Activated CD4-positive, alpha-beta T cell treated with anti-CD3 and anti-CD28 coated beads for 48 hours (primary cell): Measurements from ENCODE around the gene GARIN3.
"Not testable (repeated sequence)": the region's sequence is repeated elsewhere in the genome, so short reads cannot be mapped to it uniquely, and the experiment has no call there.

Experiments
- DNase-seq: peaks from one replicate; pipeline ENCODE4 v3.0.0-alpha.2; 2020

GARIN3 gene

DNA sequence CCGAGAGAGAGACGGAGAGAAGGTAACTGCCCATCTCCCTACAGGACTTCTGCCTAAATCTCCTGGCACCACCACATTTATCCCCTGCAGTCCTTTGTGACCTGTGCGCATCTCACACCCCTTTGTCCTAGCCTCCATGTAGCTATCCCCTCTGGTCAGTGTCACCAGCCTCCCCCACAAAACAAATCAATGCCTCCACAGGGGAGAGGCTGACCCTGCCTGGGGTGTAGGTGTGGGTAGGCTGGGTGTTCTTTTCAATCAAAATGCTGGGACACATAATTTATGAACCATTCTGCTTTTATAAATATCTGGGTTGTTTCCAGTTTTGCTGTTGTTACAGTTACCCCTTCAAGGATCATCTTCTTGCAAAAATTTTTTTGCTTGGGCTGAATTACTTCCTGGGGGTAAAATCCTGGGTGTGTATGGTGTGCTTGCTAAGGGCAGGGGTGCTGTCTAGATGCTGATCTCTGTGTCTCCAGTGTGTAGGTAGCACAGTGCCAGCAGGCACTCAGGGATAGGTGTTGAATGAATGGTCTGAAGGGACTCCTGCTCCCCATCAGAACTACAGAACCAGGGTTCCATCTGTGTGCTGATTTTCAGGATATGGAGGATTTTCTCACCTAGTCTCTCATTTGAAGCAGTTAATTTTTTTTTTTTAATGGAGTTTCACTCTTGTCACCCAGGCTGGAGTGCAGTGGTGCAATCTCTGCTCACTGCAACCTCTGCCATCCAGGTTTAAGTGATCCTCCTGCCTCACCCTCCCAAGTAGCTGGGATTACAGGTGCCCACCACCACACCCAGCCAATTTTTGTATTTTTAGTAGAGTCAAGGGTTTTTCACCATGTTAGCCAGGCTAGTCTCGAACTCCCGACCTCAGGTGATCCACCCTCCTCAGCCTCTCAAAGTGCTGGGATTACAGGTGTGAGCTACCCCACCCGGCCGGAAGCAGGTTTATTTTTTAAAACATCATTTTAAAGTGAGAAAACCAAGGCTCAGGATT lies at the start of gene GARIN3:
Gene GARIN3 (minus strand): TSS at position 51 of the 1,000 bp plus-strand sequence. CDS start 96 bp downstream, outside the sequence.
- DNase-seq: no peak

DNA sequence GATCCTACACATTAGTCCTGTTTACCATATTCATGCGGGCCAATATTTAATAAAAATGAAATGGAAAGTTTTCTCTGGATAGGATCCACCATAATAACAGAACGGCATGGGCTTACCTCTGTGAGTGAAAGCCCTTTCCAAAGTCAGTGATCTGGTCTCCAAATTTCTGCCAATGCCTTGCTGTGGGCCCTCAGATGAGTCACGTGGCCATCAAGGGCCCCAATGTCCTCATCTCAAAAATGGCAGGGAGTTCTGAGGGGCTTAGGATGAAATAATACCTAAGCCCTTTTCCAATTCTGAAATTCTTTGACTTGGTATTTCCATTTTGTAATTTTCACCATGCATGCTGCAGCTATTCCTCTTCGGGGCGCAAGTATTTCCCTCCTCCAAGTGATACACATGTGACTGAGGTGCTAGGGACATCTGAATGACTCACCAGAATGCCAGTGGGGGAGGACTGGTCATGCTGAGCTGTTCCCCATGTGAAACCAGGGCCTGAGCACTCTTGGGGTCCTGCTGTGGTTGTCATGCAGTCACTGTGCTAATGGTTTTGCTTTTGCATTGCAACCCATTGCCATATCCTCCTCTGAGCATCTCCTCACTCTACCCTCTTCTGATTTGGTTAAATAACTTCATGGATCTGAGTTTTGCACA lies 49.6 kb upstream of the GARIN3 start:
- DNase-seq: peak; percentile 51

- DNase-seq: no peak
Measured at GRCh38 chr5:157214861-157215513, 48.9 kb upstream of the GARIN3 start.

- DNase-seq: no peak
Measured at GRCh38 chr5:157214415-157214814, 48.4 kb upstream of the GARIN3 start.

GRCh38 chr5:157213527-157214243 lies 47.6 kb upstream of the GARIN3 start:
- DNase-seq: no peak

DNA sequence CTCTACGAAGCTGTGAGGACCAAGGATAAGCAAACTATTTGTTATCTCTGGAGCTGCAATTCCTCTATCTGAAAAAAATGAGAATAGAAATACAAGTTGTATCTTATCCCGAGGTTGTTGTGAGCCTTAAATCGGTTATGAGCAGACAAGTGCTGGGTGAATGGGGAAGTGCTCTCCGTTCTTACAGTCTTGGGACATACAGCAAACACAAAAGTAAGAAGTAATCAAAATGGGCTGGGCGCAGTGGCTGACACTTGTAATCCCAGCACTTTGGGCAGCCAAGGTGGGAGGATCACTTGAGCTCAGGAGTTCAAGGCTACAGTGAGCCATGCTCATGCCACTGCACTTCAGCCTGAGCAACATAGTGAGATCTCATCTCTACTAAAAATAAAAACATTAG lies 46.2 kb upstream of the GARIN3 start:
- no peak for DNase-seq

GRCh38 chr5:157210652-157211051 lies 44.6 kb upstream of the GARIN3 start:
- DNase-seq: not testable (repeated sequence)

DNA sequence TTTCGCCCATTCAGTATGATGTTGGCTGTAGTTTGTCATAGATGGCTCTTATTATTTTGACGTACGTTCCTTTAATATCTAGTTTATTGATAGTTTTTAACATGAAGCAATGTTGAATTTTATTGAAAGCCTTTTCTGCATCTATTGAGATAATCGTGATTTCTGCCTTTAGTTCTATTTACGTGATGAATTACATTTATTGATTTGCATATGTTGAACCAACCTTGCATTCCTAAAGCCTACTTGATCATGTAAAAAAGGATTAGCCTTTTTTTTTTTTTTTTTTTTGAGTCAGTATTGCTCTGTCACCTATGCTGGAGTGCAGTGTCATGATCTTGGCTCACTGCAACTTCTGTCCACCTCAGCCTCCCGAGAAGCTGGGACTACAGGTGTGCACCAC lies 39.6 kb upstream of the GARIN3 start:
- DNase-seq: no peak

DNA sequence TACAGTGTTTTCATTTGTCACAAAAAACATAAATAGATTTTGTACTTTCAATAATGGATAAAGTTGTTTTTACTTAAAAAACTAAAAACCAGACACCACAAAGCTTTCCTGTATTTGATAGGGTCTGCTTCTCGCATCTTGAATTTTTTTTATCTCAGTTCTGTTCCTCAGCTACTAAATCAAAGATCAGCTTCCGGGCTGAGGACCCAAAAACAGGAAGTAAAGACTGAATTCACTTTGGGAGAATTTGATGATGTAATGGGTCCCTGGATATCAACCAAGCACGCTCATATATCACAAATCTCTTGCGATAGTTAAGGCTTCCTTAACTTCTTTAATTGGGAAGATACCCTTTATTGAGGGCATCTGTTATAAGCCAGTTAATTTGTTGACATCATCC lies 38.7 kb upstream of the GARIN3 start:
- DNase-seq: no peak

DNA sequence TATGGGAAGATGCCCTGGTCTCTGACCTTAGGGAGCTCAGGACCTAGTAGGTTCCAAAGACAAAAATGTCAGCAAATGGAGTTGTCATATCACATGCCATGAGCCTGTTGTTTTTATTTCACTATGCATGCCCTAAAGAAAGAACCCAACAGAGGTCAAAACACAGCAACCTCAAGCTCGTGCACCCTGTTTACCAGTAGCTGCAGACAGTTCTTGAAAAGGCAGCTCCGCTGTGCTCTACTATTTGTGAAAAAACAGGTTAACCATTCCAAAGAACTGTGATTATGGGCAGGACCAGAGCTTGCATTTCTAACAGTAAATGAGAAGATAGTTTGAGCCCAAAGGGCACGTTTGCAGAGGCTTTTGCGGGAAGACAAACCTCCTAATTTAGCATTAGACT lies 37.4 kb upstream of the GARIN3 start:
- no peak for DNase-seq

- no peak for DNase-seq
Measured at GRCh38 chr5:157201857-157202256, 35.8 kb upstream of the GARIN3 start.

- peak; percentile 73 for DNase-seq
Measured at GRCh38 chr5:157198277-157198986, 32.4 kb upstream of the GARIN3 start.

- no peak for DNase-seq
Measured at GRCh38 chr5:157197086-157197485, 31.0 kb upstream of the GARIN3 start.

DNA sequence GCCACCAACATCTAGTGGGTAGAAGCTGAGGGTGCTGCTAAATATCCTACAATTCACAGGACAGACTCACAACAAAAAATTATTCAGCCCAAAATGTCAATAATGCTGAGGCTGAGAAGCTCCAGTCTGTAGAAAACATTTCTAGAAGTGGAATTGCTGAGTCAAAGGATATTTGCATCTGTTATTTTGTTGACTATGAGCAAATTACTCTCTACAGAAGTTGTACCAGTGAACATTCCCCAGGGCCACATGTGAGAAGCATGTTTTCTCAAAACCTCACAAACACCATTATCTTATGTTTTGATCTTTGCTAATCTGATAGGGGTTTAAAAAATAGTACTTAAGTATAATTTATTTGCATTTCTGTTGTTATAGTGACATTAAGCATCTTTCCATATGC lies 30.0 kb upstream of the GARIN3 start:
- no peak for DNase-seq

DNA sequence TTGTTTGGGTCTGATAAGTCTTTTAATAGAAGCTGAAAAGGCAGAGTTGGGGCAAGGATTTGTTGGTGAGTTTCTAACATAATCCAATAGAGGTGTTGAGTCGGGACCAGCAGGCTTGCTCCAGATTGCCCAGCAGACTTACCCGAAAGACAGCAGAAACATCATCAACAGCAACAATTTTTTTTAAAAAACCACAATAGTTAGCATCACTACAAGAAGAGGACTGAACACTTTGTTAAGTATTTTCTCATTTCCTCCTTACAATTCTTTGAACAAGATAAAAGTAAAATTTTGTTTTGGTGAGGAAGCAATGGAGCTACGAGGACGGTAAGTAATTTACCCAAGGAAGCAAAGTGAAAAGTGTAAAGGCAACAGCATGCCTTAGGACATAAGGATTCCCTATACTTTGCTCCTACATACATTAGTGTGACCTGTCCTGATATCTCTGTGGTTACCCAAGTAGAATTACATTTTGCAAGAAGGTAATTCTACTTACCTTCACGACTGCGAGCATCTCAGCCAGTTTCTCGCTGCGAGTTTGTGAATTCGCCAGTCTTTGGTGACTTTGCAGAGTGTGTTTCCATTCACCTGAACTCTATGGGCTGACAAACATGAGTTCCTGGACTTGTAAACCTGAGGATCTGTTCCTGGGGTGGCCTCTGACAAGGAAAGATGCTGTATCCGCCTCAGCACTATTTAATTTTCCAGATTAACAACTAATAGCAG lies 27.8 kb upstream of the GARIN3 start:
- no peak for DNase-seq

- peak; percentile 73 for DNase-seq
Measured at GRCh38 chr5:157189223-157189622, 23.2 kb upstream of the GARIN3 start.

DNA sequence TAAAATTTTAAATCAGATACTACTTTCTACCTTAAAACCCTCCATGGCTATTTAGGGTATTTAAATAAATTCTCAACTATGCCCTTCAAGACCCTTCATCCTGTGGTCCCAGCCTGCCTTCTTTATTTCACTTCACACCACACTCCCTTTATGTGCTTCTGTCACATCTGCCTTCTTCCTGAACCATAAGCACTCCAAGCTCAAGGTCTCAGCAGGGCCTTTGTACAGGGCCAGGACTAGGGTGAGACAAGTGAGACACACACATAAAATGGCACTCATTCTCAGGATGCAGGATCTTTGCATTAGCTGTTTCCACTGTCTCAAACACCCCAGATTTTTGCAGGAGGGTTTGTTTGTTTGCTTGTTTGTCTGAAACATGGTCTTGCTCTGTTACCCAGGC lies 22.2 kb upstream of the GARIN3 start:
- DNase-seq: no peak

GRCh38 chr5:157187046-157187754 lies 21.1 kb upstream of the GARIN3 start:
- no peak for DNase-seq

DNA sequence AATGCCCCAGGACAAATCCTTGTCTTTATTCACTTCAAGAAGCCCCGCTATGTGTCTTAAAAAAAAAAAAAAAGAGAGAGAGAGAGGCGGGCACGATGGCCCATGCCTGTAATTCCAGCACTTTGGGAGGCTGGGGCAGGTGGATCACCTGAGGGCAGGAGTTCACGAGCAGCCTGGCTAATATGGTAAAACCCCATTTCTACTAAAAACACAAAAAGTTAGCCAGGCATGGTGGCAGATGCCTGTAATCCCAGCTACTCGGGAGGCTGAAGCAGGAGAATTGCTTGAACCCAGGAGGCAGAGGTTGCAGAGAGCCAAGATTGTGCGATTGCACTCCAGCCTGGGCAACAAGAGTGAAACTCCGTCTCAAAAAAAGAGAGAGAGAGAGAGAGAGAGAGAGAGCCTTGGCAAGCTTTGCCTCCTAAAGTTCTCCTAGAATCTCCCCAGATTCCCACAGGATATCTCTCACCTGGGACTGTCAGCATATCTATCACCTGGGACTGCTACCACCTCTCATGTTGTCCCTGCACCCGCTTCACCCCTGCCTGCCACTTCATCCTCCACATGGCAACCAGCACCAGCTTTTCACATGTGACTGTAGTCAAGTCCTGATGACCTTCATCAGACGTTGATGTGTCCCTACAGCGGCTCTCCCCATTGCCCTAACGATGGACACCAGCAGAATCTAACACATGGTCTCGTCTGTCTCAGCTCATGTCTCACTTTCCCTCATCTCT lies 20.4 kb upstream of the GARIN3 start:
- peak; percentile 40 for DNase-seq

- DNase-seq: not testable (repeated sequence)
Measured at GRCh38 chr5:157185122-157185521, 19.1 kb upstream of the GARIN3 start.
